GM12878 (cell line): ENCODE measurements around the gene BIN1.

Experiments
- CHD1 ChIP-seq: IDR thresholded peaks from 2 replicates; pipeline ENCODE4 v1.6.1; 2012; ENCODE audit warnings: low read depth, low read length, improper control_type of control experiment
- E2F8 ChIP-seq: fragments of 450-650 bp; IDR thresholded peaks from 2 replicates; pipeline ENCODE4 v1.6.1; 2018; ENCODE audit warnings: mild to moderate bottlenecking, low read depth, moderate library complexity; ENCODE audit not compliant: partially characterized antibody
- FOS ChIP-seq: IDR thresholded peaks from 3 replicates; pipeline ENCODE4 v1.6.1; 2011; ENCODE audit warnings: borderline replicate concordance; ENCODE audit not compliant: insufficient read length; ENCODE audit errors: extremely low read depth
- NFYB ChIP-seq: IDR thresholded peaks from 2 replicates; pipeline ENCODE4 v1.6.1; 2011; ENCODE audit warnings: low read depth, mild to moderate bottlenecking, low read length, improper control_type of control experiment, moderate library complexity; ENCODE audit not compliant: insufficient read depth
- NR2C2 ChIP-seq: IDR thresholded peaks from 2 replicates; pipeline ENCODE4 v1.6.1; 2011; ENCODE audit warnings: borderline replicate concordance, low read depth; ENCODE audit not compliant: control insufficient read depth, insufficient read length
- PKNOX1 ChIP-seq: fragments of 450-650 bp; IDR thresholded peaks from 2 replicates; pipeline ENCODE4 v1.6.1; 2016; ENCODE audit warnings: mild to moderate bottlenecking
- POLR2A ChIP-seq: IDR thresholded peaks from 2 replicates; pipeline ENCODE4 v1.6.1; 2011; ENCODE audit warnings: low read depth, mild to moderate bottlenecking, low read length
- REST ChIP-seq: IDR thresholded peaks from 2 replicates; pipeline ENCODE4 v1.6.1; 2012; ENCODE audit warnings: mild to moderate bottlenecking, low read depth, low read length
- TAF1 ChIP-seq: IDR thresholded peaks from 2 replicates; pipeline ENCODE4 v1.6.1; 2011; ENCODE audit warnings: mild to moderate bottlenecking, low read depth, low read length, borderline replicate concordance
- YY1 ChIP-seq: IDR thresholded peaks from 2 replicates; pipeline ENCODE4 v1.6.1; 2011; ENCODE audit warnings: low read depth, mild to moderate bottlenecking, low read length
- ZNF274 ChIP-seq: IDR thresholded peaks from one replicate; pipeline ENCODE4 v1.8.0; 2011; ENCODE audit not compliant: insufficient read length, insufficient read depth
- TF ChIP-seq, protein P1 (sequence below), 3 experiments: IDR thresholded peaks in 2 of 3; conservative IDR thresholded peaks in 1 of 3; 2 replicates each; pipeline ENCODE4 v1.5.1; 2011; ENCODE audit warnings: low read depth in 3 of 3, low read length in 3 of 3, mild to moderate bottlenecking in 3 of 3, control low read depth in 2 of 3, moderate library complexity in 2 of 3, inconsistent platforms in 1 of 3, mixed read lengths in 1 of 3; ENCODE audit not compliant: control insufficient read depth in 2 of 3, insufficient read depth in 1 of 3; ENCODE audit errors: extremely low read depth in 1 of 3
- TF ChIP-seq, protein P2 (sequence below): IDR thresholded peaks from 2 replicates; pipeline ENCODE4 v1.6.1; 2011; ENCODE audit warnings: borderline replicate concordance, low read depth, mild to moderate bottlenecking, moderate library complexity, low read length; ENCODE audit not compliant: insufficient read depth, poor library complexity, severe bottlenecking

GRCh38 chr2:127096718-127097470 lies 10.1 kb downstream of the BIN1 start:
- no peak for TF ChIP-seq POLR2A
- TF ChIP-seq, protein P1, sequence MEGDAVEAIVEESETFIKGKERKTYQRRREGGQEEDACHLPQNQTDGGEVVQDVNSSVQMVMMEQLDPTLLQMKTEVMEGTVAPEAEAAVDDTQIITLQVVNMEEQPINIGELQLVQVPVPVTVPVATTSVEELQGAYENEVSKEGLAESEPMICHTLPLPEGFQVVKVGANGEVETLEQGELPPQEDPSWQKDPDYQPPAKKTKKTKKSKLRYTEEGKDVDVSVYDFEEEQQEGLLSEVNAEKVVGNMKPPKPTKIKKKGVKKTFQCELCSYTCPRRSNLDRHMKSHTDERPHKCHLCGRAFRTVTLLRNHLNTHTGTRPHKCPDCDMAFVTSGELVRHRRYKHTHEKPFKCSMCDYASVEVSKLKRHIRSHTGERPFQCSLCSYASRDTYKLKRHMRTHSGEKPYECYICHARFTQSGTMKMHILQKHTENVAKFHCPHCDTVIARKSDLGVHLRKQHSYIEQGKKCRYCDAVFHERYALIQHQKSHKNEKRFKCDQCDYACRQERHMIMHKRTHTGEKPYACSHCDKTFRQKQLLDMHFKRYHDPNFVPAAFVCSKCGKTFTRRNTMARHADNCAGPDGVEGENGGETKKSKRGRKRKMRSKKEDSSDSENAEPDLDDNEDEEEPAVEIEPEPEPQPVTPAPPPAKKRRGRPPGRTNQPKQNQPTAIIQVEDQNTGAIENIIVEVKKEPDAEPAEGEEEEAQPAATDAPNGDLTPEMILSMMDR (IDR thresholded peaks at IDR 0.05 in 2 of 3, conservative IDR thresholded peaks at IDR 0.05 in 1 of 3; ENCODE audit: control insufficient read depth in 2 of 3, extremely low read depth in 1 of 3, insufficient read depth in 1 of 3, low read depth in 3 of 3, low read length in 3 of 3) = no peak
- TF ChIP-seq TAF1 = no peak
- no peak for TF ChIP-seq NR2C2
- TF ChIP-seq, protein P2, sequence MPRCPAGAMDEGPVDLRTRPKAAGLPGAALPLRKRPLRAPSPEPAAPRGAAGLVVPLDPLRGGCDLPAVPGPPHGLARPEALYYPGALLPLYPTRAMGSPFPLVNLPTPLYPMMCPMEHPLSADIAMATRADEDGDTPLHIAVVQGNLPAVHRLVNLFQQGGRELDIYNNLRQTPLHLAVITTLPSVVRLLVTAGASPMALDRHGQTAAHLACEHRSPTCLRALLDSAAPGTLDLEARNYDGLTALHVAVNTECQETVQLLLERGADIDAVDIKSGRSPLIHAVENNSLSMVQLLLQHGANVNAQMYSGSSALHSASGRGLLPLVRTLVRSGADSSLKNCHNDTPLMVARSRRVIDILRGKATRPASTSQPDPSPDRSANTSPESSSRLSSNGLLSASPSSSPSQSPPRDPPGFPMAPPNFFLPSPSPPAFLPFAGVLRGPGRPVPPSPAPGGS = no peak
- no peak for TF ChIP-seq YY1
- no peak for TF ChIP-seq NFYB
- TF ChIP-seq PKNOX1 = no peak
- no peak for TF ChIP-seq REST
- TF ChIP-seq E2F8 = no peak
- no peak for TF ChIP-seq FOS
- no peak for TF ChIP-seq ZNF274
- no peak for TF ChIP-seq CHD1
